Measurements from ENCODE around the gene SFRP2. TPM values are rescaled to one million over a fixed set of nuclear protein-coding genes. Genes with fewer than 3 reads are reported as not detected.
A peak's percentile ranks its signal among the peaks of the same experiment; 100 is the strongest.

SFRP2 gene
- total RNA-seq, 2 experiments from 2014 or later: not detected

DNA sequence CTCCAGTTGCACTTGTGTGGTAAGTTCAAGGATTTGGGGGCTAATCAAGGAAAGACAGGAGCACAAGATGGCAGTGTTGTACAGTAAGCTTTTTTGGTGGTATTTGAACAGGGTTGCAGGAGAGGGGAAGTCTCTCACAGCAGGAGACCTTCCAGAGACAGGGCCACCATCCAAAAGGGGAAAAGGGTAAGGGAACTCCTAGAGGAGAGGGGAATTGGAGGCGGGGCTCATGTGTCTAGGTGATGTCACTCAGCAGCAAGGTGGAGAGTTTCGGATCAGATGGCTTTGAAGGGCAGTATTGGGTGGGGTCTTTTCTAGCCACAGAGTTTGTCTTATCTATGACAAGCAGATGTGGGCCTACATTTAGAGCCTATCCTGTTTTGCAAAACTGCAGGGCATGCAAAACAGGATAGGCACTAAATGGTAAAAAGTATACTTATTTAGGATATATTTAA is 15.6 kb downstream of the SFRP2 start:
- Histone ChIP-seq H3K4me2 (ENCODE audit: low read length) (no peak overlapping the region), H3K9me2 (ENCODE audit: insufficient read depth, low read length) (no peaks in the 10 kb centered on the region), H2AFZ (ENCODE audit: low read length) (no peak overlapping the region), H3K36me3 (ENCODE audit: insufficient read depth, low read length) (no peaks in the 10 kb centered on the region), H4K20me1 (ENCODE audit: insufficient read depth, low read length) (no peaks in the 10 kb centered on the region), H3K4me1 (ENCODE audit: insufficient read depth, low read length, poor library complexity, severe bottlenecking) (no peaks in the 10 kb centered on the region), H3K9me3 (ENCODE audit: low read length) (no peaks in the 10 kb centered on the region), H3K4me3 (ENCODE audit: low read depth, low read length, poor library complexity, severe bottlenecking) (no peak overlapping the region), H3K27ac (ENCODE audit: low read depth, low read length, poor library complexity, severe bottlenecking) (no peak overlapping the region), H3K79me2 (ENCODE audit: insufficient read depth, low read depth, low read length) (no peaks in the 10 kb centered on the region)
- no peak for TF ChIP-seq EZH2phosphoT487 (IDR thresholded peaks at IDR 0.05; ENCODE audit: borderline replicate concordance, low read depth, low read length)
- TF ChIP-seq, protein P1, sequence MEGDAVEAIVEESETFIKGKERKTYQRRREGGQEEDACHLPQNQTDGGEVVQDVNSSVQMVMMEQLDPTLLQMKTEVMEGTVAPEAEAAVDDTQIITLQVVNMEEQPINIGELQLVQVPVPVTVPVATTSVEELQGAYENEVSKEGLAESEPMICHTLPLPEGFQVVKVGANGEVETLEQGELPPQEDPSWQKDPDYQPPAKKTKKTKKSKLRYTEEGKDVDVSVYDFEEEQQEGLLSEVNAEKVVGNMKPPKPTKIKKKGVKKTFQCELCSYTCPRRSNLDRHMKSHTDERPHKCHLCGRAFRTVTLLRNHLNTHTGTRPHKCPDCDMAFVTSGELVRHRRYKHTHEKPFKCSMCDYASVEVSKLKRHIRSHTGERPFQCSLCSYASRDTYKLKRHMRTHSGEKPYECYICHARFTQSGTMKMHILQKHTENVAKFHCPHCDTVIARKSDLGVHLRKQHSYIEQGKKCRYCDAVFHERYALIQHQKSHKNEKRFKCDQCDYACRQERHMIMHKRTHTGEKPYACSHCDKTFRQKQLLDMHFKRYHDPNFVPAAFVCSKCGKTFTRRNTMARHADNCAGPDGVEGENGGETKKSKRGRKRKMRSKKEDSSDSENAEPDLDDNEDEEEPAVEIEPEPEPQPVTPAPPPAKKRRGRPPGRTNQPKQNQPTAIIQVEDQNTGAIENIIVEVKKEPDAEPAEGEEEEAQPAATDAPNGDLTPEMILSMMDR (conservative IDR thresholded peaks at IDR 0.05; ENCODE audit: low read length): 0 out of 2 replicates have a peak, but pooled peaks have one; percentile 20
- DNase-seq (ENCODE audit: low spot score): no peak
- CTCF ChIA-PET (ENCODE audit: unreplicated experiment): no interaction called here
- intact Hi-C loops (cut with micrococcal nuclease; ENCODE audit: unreplicated experiment): no loop called here
- BruUV-seq (replicated peaks): no TSS peak
- POLR2A ChIA-PET: no interaction called here

DNA sequence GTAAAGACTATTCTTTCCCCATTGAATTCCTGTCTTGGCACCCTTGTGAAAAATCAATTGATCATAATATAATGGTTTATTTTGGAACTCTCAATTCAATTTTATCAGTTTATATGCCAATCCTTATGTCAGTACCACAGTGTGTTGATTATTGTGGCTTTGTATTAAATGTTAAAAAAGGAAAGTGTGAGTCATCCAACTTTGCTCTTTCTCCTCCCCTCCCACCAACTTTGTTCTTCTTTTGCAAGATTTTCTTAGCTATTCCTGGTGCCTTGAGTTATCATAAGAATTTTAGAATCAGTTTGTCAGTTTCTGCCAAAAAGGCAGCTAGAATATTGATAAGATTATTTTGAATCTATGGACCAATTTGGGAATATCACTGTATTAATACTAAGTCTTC is 17.8 kb downstream of the SFRP2 start:
- Histone ChIP-seq H3K9me2 (ENCODE audit: insufficient read depth, low read length) (no peaks in the 10 kb centered on the region), H3K4me3 (ENCODE audit: low read depth, low read length, poor library complexity, severe bottlenecking) (no peak overlapping the region), H3K4me2 (ENCODE audit: low read length) (no peak overlapping the region), H4K20me1 (ENCODE audit: insufficient read depth, low read length) (no peaks in the 10 kb centered on the region), H2AFZ (ENCODE audit: low read length) (no peak overlapping the region), H3K36me3 (ENCODE audit: insufficient read depth, low read length) (no peaks in the 10 kb centered on the region), H3K79me2 (ENCODE audit: insufficient read depth, low read depth, low read length) (no peaks in the 10 kb centered on the region), H3K27ac (ENCODE audit: low read depth, low read length, poor library complexity, severe bottlenecking) (no peak overlapping the region), H3K4me1 (ENCODE audit: insufficient read depth, low read length, poor library complexity, severe bottlenecking) (no peaks in the 10 kb centered on the region), H3K9me3 (ENCODE audit: low read length) (no peaks in the 10 kb centered on the region)
- no peak for DNase-seq (ENCODE audit: low spot score)
- TF ChIP-seq, protein P1 (conservative IDR thresholded peaks at IDR 0.05; ENCODE audit: low read length): no peak
- no peak for TF ChIP-seq EZH2phosphoT487 (IDR thresholded peaks at IDR 0.05; ENCODE audit: borderline replicate concordance, low read depth, low read length)
- no TSS peak for BruUV-seq (replicated peaks)
- ChIA-PET POLR2A (no interaction called here), CTCF (ENCODE audit: unreplicated experiment) (no interaction called here)
- intact Hi-C loops (cut with micrococcal nuclease; ENCODE audit: unreplicated experiment): no loop called here

DNA sequence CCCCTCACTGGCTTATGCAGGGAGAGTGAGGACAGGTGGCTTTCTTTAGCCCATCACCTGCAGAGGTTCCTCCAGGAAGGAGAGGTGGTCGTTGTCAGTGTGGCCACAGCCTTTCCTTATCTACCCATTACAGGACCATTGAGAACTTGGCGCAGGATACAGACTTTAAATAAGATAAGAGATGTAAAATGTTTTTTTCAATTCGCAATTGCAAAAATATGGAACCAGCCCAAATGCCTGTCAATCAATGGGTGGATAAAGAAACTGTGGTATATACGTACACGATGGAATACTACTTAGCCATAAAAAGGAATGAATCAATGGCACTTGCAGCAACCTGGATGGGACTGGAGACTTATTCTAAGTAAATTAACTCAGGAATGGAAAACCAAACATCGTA is 22.1 kb downstream of the SFRP2 start:
- ChIA-PET CTCF (ENCODE audit: unreplicated experiment) (no interaction called here), POLR2A (no interaction called here)
- BruUV-seq (replicated peaks): no TSS peak
- H3K4me2 ChIP-seq (ENCODE audit: low read length): no peak overlapping the region
- H3K27ac ChIP-seq (ENCODE audit: low read depth, low read length, poor library complexity, severe bottlenecking): no peak overlapping the region
- H3K4me3 ChIP-seq (ENCODE audit: low read depth, low read length, poor library complexity, severe bottlenecking): no peak overlapping the region
- H3K36me3 ChIP-seq (ENCODE audit: insufficient read depth, low read length): no peaks in the 10 kb centered on the region
- intact Hi-C loops (cut with micrococcal nuclease; ENCODE audit: unreplicated experiment): no loop called here
- H3K9me3 ChIP-seq (ENCODE audit: low read length): no peaks in the 10 kb centered on the region
- H3K9me2 ChIP-seq (ENCODE audit: insufficient read depth, low read length): no peaks in the 10 kb centered on the region
- TF ChIP-seq EZH2phosphoT487 (IDR thresholded peaks at IDR 0.05; ENCODE audit: borderline replicate concordance, low read depth, low read length): no peak
- TF ChIP-seq, protein P1 (conservative IDR thresholded peaks at IDR 0.05; ENCODE audit: low read length): no peak
- no peak for DNase-seq (ENCODE audit: low spot score)
- no peaks in the 10 kb centered on the region for H3K79me2 ChIP-seq (ENCODE audit: insufficient read depth, low read depth, low read length)
- no peaks in the 10 kb centered on the region for H3K4me1 ChIP-seq (ENCODE audit: insufficient read depth, low read length, poor library complexity, severe bottlenecking)
- no peak overlapping the region for H2AFZ ChIP-seq (ENCODE audit: low read length)
- H4K20me1 ChIP-seq (ENCODE audit: insufficient read depth, low read length): no peaks in the 10 kb centered on the region
